Left renal cortex interstitium (tissue), 4 donors: ENCODE results near the gene TTBK1. TPM values are rescaled to one million over a fixed set of nuclear protein-coding genes. Genes with fewer than 3 reads are reported as not detected.

ENCODE experiments used
- DNase-seq, 4 donors: peaks; one replicate each; pipeline ENCODE4 v3.0.0-alpha.2; 2013; ENCODE audit warnings: low read depth in 4 of 4, low spot score in 2 of 4, missing footprints in 1 of 4
- polyA plus RNA-seq, 4 donors: library from polyadenylated mRNA; unstranded; fragments of 120-200 nt; gene quantifications; one replicate each; pipeline ENCODE4 v1.2.1, GENCODE V29; 2013; ENCODE audit not compliant: insufficient read length in 4 of 4

Gene TTBK1
- polyA plus RNA-seq, 4 donors, result 0.25 to 0.55 (median 0.40) TPM

DNA sequence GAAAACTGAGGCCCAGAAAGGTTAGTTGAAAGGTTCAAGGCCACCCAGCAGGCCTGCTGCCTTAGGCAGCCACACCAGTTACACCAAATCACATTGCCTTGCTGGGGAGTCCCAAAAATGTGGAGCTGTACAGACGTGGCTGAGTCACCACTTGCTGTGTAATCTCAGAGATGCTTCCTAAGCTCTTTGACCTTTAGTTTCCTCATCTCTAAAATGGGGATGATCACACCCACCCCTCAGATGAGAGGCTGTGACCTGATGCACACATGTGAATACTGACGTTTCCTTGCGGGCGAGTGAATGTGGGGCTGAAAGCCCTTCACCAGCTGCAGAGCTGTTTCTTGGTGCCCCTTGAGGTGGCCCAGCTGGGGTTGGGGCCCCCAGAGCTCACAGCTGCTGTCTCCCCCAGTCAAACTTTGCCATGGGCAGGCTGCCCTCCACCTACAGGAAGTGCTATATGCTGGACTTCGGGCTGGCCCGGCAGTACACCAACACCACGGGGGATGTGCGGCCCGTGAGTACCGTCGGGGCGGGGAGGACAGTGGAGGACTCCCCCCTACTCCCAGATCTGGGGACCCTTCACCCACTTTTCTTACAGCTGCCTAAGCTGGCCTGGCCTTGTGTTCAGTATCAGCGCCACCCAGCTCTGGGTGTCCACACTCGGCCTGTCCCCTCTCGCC, 11.0 kb downstream of the TTBK1 start:
- no peak for DNase-seq

GRCh38 chr6:43254846-43255245, 11.6 kb downstream of the TTBK1 start:
- DNase-seq, result no peak

DNA sequence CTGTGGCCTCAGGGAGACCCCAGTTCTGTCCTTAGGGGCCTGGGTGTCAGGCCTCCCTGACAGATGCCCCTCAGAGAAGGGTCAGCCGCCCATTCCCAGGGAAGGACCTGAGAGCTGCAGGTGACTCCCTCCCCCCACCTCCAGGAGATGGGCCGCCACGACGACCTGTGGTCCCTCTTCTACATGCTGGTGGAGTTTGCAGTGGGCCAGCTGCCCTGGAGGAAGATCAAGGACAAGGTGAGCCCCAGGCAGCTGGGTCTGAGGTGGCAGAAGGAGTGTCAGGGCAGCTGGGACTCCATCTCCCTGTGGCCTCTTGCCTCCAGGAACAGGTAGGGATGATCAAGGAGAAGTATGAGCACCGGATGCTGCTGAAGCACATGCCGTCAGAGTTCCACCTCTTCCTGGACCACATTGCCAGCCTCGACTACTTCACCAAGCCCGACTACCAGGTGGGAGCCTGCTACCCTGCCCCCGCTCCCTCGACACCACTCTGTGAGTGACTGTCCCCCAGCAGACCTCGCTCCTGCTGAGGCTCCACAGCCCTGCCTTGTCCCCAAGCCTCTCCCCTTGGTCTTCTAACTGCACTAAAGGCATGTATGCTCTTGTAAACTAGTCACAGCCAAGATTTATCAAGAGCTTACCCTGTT, 12.2 kb downstream of the TTBK1 start:
- no peak for DNase-seq

DNA sequence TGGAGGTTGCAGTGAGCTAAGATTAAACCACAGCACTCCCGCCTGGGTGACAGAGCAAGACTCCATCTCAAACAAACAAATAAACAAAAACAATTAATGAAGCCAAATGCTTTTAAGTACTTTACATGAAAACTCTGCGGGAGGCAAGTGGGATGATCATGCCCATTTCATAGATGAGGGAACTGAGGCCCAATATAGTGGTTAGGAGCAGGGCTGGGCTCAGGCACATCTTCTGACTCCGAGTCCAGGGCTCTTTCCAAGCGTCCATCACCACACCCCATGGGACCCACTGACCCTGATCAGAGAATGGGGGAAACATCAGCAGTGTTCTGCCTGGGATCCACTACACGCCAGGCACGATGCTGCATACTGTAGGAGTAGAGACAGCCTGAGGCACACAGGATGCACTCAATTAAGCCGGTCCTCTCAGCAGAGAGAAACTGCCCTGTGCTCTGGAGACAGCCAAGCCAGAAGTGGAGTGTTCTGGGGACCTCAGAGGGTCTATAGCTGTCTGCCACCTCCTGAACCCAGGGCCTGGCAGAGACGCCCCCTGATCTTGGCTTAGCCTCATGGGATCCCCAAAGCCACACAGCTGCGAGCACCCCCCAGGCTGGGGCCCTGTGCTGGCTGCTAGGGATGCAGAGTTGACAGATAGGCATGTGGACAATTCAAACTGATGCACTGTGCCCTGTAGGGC, 13.5 kb downstream of the TTBK1 start:
- no peak for DNase-seq

DNA sequence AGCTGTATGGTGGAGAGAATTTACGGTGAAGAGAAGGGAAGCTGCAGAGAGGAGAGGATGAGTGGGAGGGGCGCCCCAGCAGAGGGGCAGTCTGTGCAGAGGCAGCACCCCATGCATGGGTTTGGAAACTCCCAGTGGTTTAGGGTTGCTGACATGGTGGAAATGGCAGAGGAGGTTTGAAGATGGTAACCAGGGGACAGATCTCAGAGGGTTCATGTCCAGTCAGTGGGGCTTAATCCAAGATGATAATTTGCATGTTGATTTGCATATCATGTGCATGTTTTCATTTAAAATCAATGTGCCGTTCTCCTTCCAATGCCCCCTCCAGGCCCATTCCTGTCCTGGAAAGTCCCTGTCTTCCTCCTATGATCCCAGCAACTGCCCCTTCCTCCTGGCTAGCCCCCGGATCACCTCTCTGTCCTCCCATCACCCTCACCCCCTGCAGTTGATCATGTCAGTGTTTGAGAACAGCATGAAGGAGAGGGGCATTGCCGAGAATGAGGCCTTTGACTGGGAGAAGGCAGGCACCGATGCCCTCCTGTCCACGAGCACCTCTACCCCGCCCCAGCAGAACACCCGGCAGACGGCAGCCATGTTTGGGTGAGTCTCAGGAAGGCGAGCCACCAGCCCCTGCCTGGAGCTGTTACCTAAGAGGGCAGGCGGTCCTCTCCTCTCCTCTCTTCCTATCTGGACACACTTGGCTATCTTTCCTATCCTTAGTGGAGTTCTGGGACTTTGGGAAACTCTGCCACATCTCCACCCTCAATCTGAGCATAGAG, 14.3 kb downstream of the TTBK1 start:
- DNase-seq, result no peak

- DNase-seq, result no peak
Observed at GRCh38 chr6:43258180-43258579, 14.9 kb downstream of the TTBK1 start.

- DNase-seq, result no peak
Observed at GRCh38 chr6:43258807-43259686, 15.8 kb downstream of the TTBK1 start.

- no peak for DNase-seq
Observed at GRCh38 chr6:43260791-43261190, 17.5 kb downstream of the TTBK1 start.

GRCh38 chr6:43261198-43261597, 17.9 kb downstream of the TTBK1 start:
- DNase-seq, result no peak

DNA sequence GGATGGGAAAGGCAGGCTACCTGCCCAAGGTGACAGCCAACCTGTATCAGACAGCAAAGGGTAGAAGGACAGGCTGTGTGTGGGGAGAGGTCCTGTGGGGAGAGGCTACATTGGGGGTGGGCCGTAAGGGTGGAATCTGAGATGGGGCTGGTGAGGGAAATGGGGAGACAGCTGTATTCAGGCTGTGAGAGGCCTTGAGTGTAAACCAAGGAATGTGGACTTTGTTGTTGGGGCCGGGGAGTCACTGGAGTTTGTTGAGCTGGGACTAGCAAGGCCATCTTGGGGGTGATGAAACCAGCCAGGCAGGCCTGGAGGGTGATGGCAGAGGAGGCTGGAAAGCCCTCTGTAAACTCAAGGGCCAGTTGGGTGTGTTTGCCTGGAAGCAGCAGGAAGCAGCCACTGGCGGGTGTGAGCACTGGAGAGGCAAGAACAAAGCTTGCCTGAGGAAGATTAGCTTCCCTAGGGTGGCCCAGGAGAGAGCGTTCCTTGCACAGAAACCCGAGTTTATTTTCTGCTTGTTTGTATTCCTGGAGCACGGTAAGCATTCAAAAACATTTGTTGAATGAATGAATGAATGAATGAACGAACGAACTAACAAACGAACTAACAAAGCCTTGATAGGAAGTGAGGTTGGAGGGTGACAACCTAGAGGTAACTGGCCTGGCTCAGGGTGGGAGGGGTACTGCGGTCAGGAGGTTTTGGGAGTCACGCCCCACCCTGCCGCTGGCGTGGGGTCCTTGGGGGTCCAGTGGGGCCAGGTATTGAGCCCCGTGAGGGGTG, 18.9 kb downstream of the TTBK1 start:
- DNase-seq, result no peak

DNA sequence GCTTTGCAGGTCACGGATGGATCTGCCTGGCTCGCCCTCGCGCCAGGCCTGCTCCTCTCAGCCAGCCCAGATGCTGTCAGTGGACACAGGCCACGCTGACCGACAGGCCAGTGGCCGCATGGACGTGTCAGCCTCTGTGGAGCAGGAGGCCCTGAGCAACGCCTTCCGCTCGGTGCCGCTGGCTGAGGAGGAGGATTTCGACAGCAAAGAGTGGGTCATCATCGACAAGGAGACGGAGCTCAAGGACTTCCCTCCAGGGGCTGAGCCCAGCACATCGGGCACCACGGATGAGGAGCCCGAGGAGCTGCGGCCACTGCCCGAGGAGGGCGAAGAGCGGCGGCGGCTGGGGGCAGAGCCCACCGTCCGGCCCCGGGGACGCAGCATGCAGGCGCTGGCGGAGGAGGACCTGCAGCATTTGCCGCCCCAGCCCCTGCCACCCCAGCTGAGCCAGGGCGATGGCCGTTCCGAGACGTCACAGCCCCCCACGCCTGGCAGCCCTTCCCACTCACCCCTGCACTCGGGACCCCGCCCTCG, 19.6 kb downstream of the TTBK1 start:
- DNase-seq, result no peak

DNA sequence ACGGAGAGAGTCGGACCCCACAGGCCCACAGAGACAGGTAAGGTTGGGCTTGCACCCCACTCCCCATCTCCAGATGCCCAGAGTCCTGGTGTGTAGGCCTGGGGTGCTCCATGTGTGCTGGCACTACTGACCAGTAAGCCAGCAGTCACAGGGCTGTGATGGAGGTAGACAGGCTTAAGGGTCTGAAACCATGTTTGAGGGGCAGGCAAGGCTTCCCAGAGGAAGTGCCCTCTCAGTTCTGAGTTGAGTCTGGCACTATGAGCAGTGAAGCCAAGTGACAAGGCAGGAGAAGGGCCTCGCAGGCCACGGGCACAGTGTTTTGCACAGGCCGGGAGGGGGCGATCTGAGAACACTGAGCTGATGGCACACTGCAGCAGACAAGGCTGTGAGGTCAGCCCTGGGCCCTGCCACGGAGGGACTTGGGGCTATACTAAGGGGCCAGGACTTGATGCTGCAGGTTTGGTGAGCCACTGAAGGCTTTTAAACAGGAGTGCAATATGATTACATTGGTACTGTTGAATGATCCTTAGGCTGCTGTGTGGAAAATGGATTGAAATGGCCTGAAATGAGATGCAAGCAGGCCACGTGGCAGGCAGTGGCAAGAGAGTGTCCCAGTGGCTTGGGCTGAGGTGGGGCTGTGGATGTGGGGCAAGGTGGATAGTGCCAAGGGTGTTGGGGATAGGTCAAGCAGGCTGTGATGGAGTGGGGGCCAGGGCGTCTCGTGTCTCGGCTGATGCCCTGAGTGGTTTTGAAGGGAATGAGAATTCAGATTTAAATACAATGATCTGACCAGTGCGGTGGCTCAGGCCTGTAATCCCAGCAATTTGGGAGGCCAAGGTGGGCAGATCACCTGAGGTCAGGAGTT, 20.3 kb downstream of the TTBK1 start:
- DNase-seq, result no peak

DNA sequence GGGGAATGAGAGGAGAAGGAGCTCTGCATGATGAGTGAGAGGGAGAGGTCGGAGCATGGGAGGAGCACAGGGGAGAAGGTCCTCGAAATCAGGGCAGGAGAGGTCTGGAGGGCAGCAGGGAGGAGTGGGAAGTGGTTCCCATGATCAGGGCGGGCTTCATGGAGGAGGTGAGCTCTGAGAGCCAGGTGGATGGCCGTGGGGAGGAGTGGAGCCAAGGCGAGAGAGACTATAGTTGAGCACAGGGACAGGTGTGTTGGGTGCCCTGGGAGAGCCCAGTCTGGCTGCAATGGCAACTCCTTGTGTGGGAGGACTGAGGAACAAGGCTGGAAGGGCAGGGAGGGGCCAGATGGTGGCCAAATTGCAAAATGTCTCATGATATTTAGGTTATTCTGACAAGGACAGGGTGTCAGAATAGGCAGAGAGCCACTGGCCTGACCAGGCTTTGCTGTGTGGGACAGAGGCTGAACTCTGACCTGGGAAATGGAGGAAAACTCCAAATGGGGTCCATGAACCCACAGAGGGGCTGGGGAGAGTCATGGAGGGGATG, 21.4 kb downstream of the TTBK1 start:
- no peak for DNase-seq

DNA sequence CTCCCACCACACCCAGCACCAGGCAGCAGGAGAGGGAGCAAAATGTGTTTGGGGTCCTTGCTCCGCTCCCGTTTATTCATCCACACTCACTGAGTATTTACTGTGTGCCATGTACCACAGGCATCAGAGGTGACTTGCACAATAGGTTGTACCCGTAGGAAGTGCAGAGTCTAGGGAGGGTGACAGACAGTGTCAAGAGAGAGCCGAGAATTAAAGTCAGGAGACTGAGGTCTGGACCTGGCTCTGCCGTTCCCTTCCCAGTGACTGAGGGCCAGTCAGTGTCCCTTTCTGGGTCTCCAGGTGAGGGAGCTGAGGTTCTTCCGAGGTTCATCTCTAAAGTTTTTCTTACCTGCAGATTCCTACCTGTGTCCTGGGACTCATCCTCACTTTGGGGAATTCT, 22.3 kb downstream of the TTBK1 start:
- DNase-seq, result no peak

- no peak for DNase-seq
Observed at GRCh38 chr6:43267619-43268354, 24.5 kb downstream of the TTBK1 start.

DNA sequence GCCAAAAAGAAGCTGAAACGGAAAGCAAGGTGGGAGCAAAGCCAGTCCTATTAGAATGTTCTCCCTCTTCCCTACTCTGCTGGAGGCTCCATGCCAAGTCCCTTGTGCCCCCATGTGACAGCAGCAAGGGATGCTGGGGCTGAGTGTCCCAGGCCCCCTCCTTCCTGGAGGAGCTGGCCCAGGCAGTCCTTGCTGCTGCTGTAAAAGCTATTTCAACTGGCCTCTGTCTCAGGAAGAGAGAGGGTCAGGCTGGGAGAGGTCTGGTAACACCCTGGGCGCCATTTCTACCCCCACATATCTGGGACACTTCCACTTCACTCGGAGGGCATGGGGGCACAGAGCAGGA, 25.0 kb downstream of the TTBK1 start:
- DNase-seq, result no peak

DNA sequence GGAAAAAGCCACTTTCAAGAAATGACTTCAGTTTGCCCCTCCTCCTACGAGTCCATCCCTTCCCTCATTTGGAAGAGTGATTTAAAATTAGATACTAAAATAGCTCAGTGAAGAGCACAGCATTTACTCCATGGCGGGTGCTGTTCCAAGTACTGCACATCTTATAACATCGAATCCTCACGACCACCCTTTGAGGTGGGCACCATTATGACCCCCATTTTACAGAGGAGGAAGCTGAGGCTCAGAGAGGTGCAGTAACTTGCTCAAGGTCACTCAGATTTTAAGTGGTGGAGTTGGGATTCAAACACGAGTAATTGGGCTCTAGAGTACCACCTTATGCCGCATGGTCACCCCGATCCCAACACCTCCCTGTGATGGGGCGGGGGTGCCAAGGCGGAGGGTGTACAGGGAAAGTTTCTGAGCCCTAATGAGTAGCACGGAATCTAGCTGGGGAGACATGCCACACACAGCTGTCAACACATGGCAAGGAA, 25.5 kb downstream of the TTBK1 start:
- DNase-seq, result no peak
